GM18870 (cell line): Measurements from ENCODE around the gene NFAT5.
"Not testable (repeated sequence)": the region's sequence is repeated elsewhere in the genome, so short reads cannot be mapped to it uniquely, and the experiment has no call there.

ENCODE experiments used
- ATAC-seq: cut with Tn5 transposase; IDR thresholded peaks from one replicate; pipeline ENCODE4 v1.9.1; 2021; ENCODE audit warnings: moderate library complexity; ENCODE audit not compliant: unreplicated experiment

NFAT5 gene

GRCh38 chr16:69637206-69637865, 71.6 kb downstream of the NFAT5 start:
- ATAC-seq = not testable (repeated sequence)

- not testable (repeated sequence) for ATAC-seq
Measured at GRCh38 chr16:69643997-69644396, 78.2 kb downstream of the NFAT5 start.

- ATAC-seq = no peak
Measured at GRCh38 chr16:69644790-69645189, 79.0 kb downstream of the NFAT5 start.

GRCh38 chr16:69647020-69647419, 81.3 kb downstream of the NFAT5 start:
- no peak for ATAC-seq

- ATAC-seq = no peak
Measured at GRCh38 chr16:69651217-69651616, 85.5 kb downstream of the NFAT5 start.

GRCh38 chr16:69654280-69654931, 88.6 kb downstream of the NFAT5 start:
- ATAC-seq = no peak

GRCh38 chr16:69660166-69660565, 94.4 kb downstream of the NFAT5 start:
- no peak for ATAC-seq

GRCh38 chr16:69662901-69663300, 97.1 kb downstream of the NFAT5 start:
- no peak for ATAC-seq

GRCh38 chr16:69663846-69664245, 98.1 kb downstream of the NFAT5 start:
- no peak for ATAC-seq

GRCh38 chr16:69669577-69669976, 103.8 kb downstream of the NFAT5 start:
- ATAC-seq = no peak

- ATAC-seq = no peak
Measured at GRCh38 chr16:69672315-69672997, 106.7 kb downstream of the NFAT5 start.

GRCh38 chr16:69672998-69673713, 107.4 kb downstream of the NFAT5 start:
- ATAC-seq = no peak

GRCh38 chr16:69680358-69680757, 114.6 kb downstream of the NFAT5 start:
- no peak for ATAC-seq

GRCh38 chr16:69688589-69688988, 122.8 kb downstream of the NFAT5 start:
- no peak for ATAC-seq

- no peak for ATAC-seq
Measured at GRCh38 chr16:69691980-69692911, 126.5 kb downstream of the NFAT5 start.

- ATAC-seq = no peak
Measured at GRCh38 chr16:69693916-69694315, 128.2 kb downstream of the NFAT5 start.

- no peak for ATAC-seq
Measured at GRCh38 chr16:69698404-69698803, 132.6 kb downstream of the NFAT5 start.

- ATAC-seq = no peak
Measured at GRCh38 chr16:69699915-69700314, 134.1 kb downstream of the NFAT5 start.

- no peak for ATAC-seq
Measured at GRCh38 chr16:69701452-69701851, 135.7 kb downstream of the NFAT5 start.

- ATAC-seq = no peak
Measured at GRCh38 chr16:69701866-69702265, 136.1 kb downstream of the NFAT5 start.
